ENCODE measurements around the gene RAPGEF1.

- no peak for TF ChIP-seq CTCF (IDR thresholded peaks at IDR 0.05)
- TF ChIP-seq EP300 (IDR thresholded peaks at IDR 0.05), result no peak
- TF ChIP-seq POLR2AphosphoS5 (IDR thresholded peaks at IDR 0.05), result no peak
- TF ChIP-seq POLR2A (IDR thresholded peaks at IDR 0.05), result no peak
Observed at GRCh38 chr9:131566158-131566557, 173.7 kb downstream of the RAPGEF1 start.
